Measurements from ENCODE around the gene MCM10.

Gene MCM10

GRCh38 chr10:13222566-13222965 lies 61.2 kb downstream of the MCM10 start:
- H3K4me2 ChIP-seq: no peak overlapping the region
- no peaks in the 10 kb centered on the region for H3K36me3 ChIP-seq (ENCODE audit: insufficient read depth)
- H3K27ac ChIP-seq: no peak overlapping the region
- H3K79me2 ChIP-seq (ENCODE audit: insufficient read depth, low read depth): no peaks in the 10 kb centered on the region
- H3K4me3 ChIP-seq (IDR thresholded peaks at IDR 0.05; ENCODE audit: insufficient read depth, low read depth, low read length): no peak overlapping the region
- no peaks in the 10 kb centered on the region for H3K4me1 ChIP-seq (ENCODE audit: low read depth, poor library complexity, severe bottlenecking)
- H3K27me3 ChIP-seq (ENCODE audit: insufficient read depth, low read depth): no peaks in the 10 kb centered on the region
- TF ChIP-seq CTCF (conservative IDR thresholded peaks at IDR 0.05; ENCODE audit: low read depth, low read length): no peak
- no peak overlapping the region for H2AFZ ChIP-seq (ENCODE audit: low read depth)
- H3K9ac ChIP-seq: no peak overlapping the region
- no peaks in the 10 kb centered on the region for H4K20me1 ChIP-seq (ENCODE audit: insufficient read depth)

- TF ChIP-seq CTCF (conservative IDR thresholded peaks at IDR 0.05; ENCODE audit: low read depth, low read length): no peak
- Histone ChIP-seq H3K36me3 (ENCODE audit: insufficient read depth) (no peaks in the 10 kb centered on the region), H4K20me1 (ENCODE audit: insufficient read depth) (no peaks in the 10 kb centered on the region), H3K4me3 (IDR thresholded peaks at IDR 0.05; ENCODE audit: insufficient read depth, low read depth, low read length) (no peak overlapping the region), H3K4me2 (no peak overlapping the region), H3K27ac (no peak overlapping the region), H3K9ac (no peak overlapping the region), H2AFZ (ENCODE audit: low read depth) (no peak overlapping the region), H3K27me3 (ENCODE audit: insufficient read depth, low read depth) (no peaks in the 10 kb centered on the region), H3K79me2 (ENCODE audit: insufficient read depth, low read depth) (no peaks in the 10 kb centered on the region), H3K4me1 (ENCODE audit: low read depth, poor library complexity, severe bottlenecking) (no peaks in the 10 kb centered on the region)
Measured at GRCh38 chr10:13223241-13223640, 61.9 kb downstream of the MCM10 start.

- Histone ChIP-seq H3K4me3 (IDR thresholded peaks at IDR 0.05; ENCODE audit: insufficient read depth, low read depth, low read length) (no peak overlapping the region), H3K27ac (no peak overlapping the region), H4K20me1 (ENCODE audit: insufficient read depth) (no peaks in the 10 kb centered on the region), H3K79me2 (ENCODE audit: insufficient read depth, low read depth) (no peaks in the 10 kb centered on the region), H2AFZ (ENCODE audit: low read depth) (no peak overlapping the region), H3K27me3 (ENCODE audit: insufficient read depth, low read depth) (no peaks in the 10 kb centered on the region), H3K4me2 (no peak overlapping the region), H3K36me3 (ENCODE audit: insufficient read depth) (no peaks in the 10 kb centered on the region), H3K4me1 (ENCODE audit: low read depth, poor library complexity, severe bottlenecking) (no peaks in the 10 kb centered on the region), H3K9ac (no peak overlapping the region)
- no peak for TF ChIP-seq CTCF (conservative IDR thresholded peaks at IDR 0.05; ENCODE audit: low read depth, low read length)
Measured at GRCh38 chr10:13224210-13224995, 63.0 kb downstream of the MCM10 start.

GRCh38 chr10:13225601-13226000 lies 64.2 kb downstream of the MCM10 start:
- Histone ChIP-seq H4K20me1 (ENCODE audit: insufficient read depth) (no peaks in the 10 kb centered on the region), H3K4me2 (no peak overlapping the region), H3K4me3 (IDR thresholded peaks at IDR 0.05; ENCODE audit: insufficient read depth, low read depth, low read length) (no peak overlapping the region), H3K9ac (no peak overlapping the region), H3K27me3 (ENCODE audit: insufficient read depth, low read depth) (no peaks in the 10 kb centered on the region), H3K4me1 (ENCODE audit: low read depth, poor library complexity, severe bottlenecking) (no peaks in the 10 kb centered on the region), H3K79me2 (ENCODE audit: insufficient read depth, low read depth) (no peaks in the 10 kb centered on the region), H2AFZ (ENCODE audit: low read depth) (no peak overlapping the region), H3K36me3 (ENCODE audit: insufficient read depth) (no peaks in the 10 kb centered on the region), H3K27ac (no peak overlapping the region)
- no peak for TF ChIP-seq CTCF (conservative IDR thresholded peaks at IDR 0.05; ENCODE audit: low read depth, low read length)

Data from KMS-11 (cell line).